ENCODE results near the gene ASPSCR1. TPM values are rescaled to one million over a fixed set of nuclear protein-coding genes. Genes with fewer than 3 reads are reported as not detected.

The ASPSCR1 gene
- total RNA-seq, 2 donors from 2014 or later, result 14.1 to 18.8 TPM

GRCh38 chr17:81940538-81941483 is 36.6 kb upstream of the ASPSCR1 start:
- Histone ChIP-seq H3K36me3 (no peaks in the 10 kb centered on the region), H3K4me3 (no peak overlapping the region), H3K27ac (peak overlapping the region in 1 of 2 donors; percentile 53), H3K9me3 (no peaks in the 10 kb centered on the region), H3K4me1 (peaks cover 0 to 40% of the 10 kb centered on the region in 2 donors), H3K27me3 (no peaks in the 10 kb centered on the region)
- DNase-seq (ENCODE audit: low spot score), result no peak
- TF ChIP-seq CTCF (IDR thresholded peaks at IDR 0.05), result no peak

- H3K9me3 ChIP-seq, result no peaks in the 10 kb centered on the region
- no peak for TF ChIP-seq CTCF (IDR thresholded peaks at IDR 0.05)
- no peaks in the 10 kb centered on the region for H3K27me3 ChIP-seq
- peak overlapping the region; percentile 24 to 41 for H3K4me3 ChIP-seq
- H3K36me3 ChIP-seq, result no peaks in the 10 kb centered on the region
- no peak for DNase-seq (ENCODE audit: low spot score)
- peak overlapping the region in 1 of 2 donors; percentile 53 for H3K27ac ChIP-seq
- peaks cover 0 to 34% of the 10 kb centered on the region in 2 donors for H3K4me1 ChIP-seq
Observed at GRCh38 chr17:81941484-81942166, 35.8 kb upstream of the ASPSCR1 start.

GRCh38 chr17:81942167-81942553 is 35.3 kb upstream of the ASPSCR1 start:
- no peaks in the 10 kb centered on the region for H3K36me3 ChIP-seq
- DNase-seq (ENCODE audit: low spot score), result no peak
- no peaks in the 10 kb centered on the region for H3K9me3 ChIP-seq
- H3K27ac ChIP-seq, result peak overlapping the region in 1 of 2 donors; percentile 53
- H3K27me3 ChIP-seq, result no peaks in the 10 kb centered on the region
- H3K4me3 ChIP-seq, result peak overlapping the region; percentile 24 to 41
- H3K4me1 ChIP-seq, result peaks cover 0 to 30% of the 10 kb centered on the region in 2 donors
- TF ChIP-seq CTCF (IDR thresholded peaks at IDR 0.05), result no peak

GRCh38 chr17:81944858-81945257 is 32.6 kb upstream of the ASPSCR1 start:
- H3K4me3 ChIP-seq, result no peak overlapping the region
- no peak overlapping the region for H3K27ac ChIP-seq
- TF ChIP-seq CTCF (IDR thresholded peaks at IDR 0.05), result no peak
- H3K27me3 ChIP-seq, result no peaks in the 10 kb centered on the region
- H3K9me3 ChIP-seq, result no peaks in the 10 kb centered on the region
- H3K36me3 ChIP-seq, result no peaks in the 10 kb centered on the region
- peaks cover 0 to 19% of the 10 kb centered on the region in 2 donors for H3K4me1 ChIP-seq
- DNase-seq (ENCODE audit: low spot score), result no peak

- no peak for TF ChIP-seq CTCF (IDR thresholded peaks at IDR 0.05)
- Histone ChIP-seq H3K9me3 (no peaks in the 10 kb centered on the region), H3K27ac (no peak within 1 kb of the TSS), H3K36me3 (no peaks in the 10 kb centered on the region), H3K4me1 (no peaks in the 10 kb centered on the region), H3K4me3 (no peak within 1 kb of the TSS), H3K27me3 (no peaks in the 10 kb centered on the region)
- DNase-seq (ENCODE audit: low spot score), result no peak
Observed at GRCh38 chr17:81947189-81947588, 30.2 kb upstream of the ASPSCR1 start, which contains the start of gene MYADML2. MYADML2 (minus strand) TSS chr17:81947233; CDS start chr17:81941741, 5,492 bp downstream.
